ENCODE results near the gene CALML3. TPM values are rescaled to one million over a fixed set of nuclear protein-coding genes. Genes with fewer than 3 reads are reported as not detected.

The CALML3 gene
- total RNA-seq, 1 donor from 2014 or later = not detected

- H3K4me2 ChIP-seq (ENCODE audit: low read length) = no peak overlapping the region
- no peaks in the 10 kb centered on the region for H3K4me1 ChIP-seq (ENCODE audit: insufficient read depth, low read length)
- H3K36me3 Mint-ChIP-seq (ENCODE audit: low read depth, unreplicated experiment) = no peaks in the 10 kb centered on the region
- H3K4me3 Mint-ChIP-seq (ENCODE audit: unreplicated experiment) = no peak overlapping the region
- no peaks in the 10 kb centered on the region for H3K4me1 Mint-ChIP-seq (ENCODE audit: low read depth, unreplicated experiment)
- H3K9ac ChIP-seq (ENCODE audit: low read length) = no peak overlapping the region
- peaks cover 2% of the 10 kb centered on the region for H3K9me3 Mint-ChIP-seq (ENCODE audit: unreplicated experiment)
- no peak for FAIRE-seq
- H2AFZ ChIP-seq (ENCODE audit: low read depth, low read length) = no peak overlapping the region
- no peak overlapping the region for H3K4me3 ChIP-seq (ENCODE audit: insufficient read depth, low read depth, low read length)
- H3K27me3 Mint-ChIP-seq (ENCODE audit: low read depth, unreplicated experiment) = peaks cover 33% of the 10 kb centered on the region
- DNase-seq (ENCODE audit: low read depth) = no peak
- no peaks in the 10 kb centered on the region for H3K79me2 ChIP-seq (ENCODE audit: insufficient read depth, low read length)
- H4K20me1 ChIP-seq (ENCODE audit: insufficient read depth, low read length) = no peaks in the 10 kb centered on the region
- H3K36me3 ChIP-seq (ENCODE audit: insufficient read depth, low read length) = no peaks in the 10 kb centered on the region
- no peak overlapping the region for H3K27ac Mint-ChIP-seq (ENCODE audit: unreplicated experiment)
- H3K9me3 ChIP-seq (ENCODE audit: insufficient read depth, low read depth, low read length) = no peaks in the 10 kb centered on the region
- TF ChIP-seq EZH2 (IDR thresholded peaks at IDR 0.05; ENCODE audit: insufficient read depth, low read length) (no peak), CTCF (IDR thresholded peaks at IDR 0.05; ENCODE audit: insufficient read depth, low read depth, low read length) (no peak)
- no peak overlapping the region for H3K27ac ChIP-seq (ENCODE audit: low read depth, low read length)
- H3K27me3 ChIP-seq (ENCODE audit: insufficient read depth, low read length) = peaks cover 6% of the 10 kb centered on the region
Measured at GRCh38 chr10:5515948-5516761, 8.6 kb upstream of the CALML3 start.

- Histone ChIP-seq H3K4me1 (ENCODE audit: insufficient read depth, low read length) (no peaks in the 10 kb centered on the region), H4K20me1 (ENCODE audit: insufficient read depth, low read length) (no peaks in the 10 kb centered on the region), H3K4me3 (ENCODE audit: insufficient read depth, low read depth, low read length) (no peak overlapping the region), H2AFZ (ENCODE audit: low read depth, low read length) (no peak overlapping the region), H3K79me2 (ENCODE audit: insufficient read depth, low read length) (no peaks in the 10 kb centered on the region), H3K9ac (ENCODE audit: low read length) (no peak overlapping the region), H3K4me2 (ENCODE audit: low read length) (no peak overlapping the region), H3K27ac (ENCODE audit: low read depth, low read length) (no peak overlapping the region), H3K36me3 (ENCODE audit: insufficient read depth, low read length) (no peaks in the 10 kb centered on the region), H3K9me3 (ENCODE audit: insufficient read depth, low read depth, low read length) (no peaks in the 10 kb centered on the region), H3K27me3 (ENCODE audit: insufficient read depth, low read length) (peaks cover 6% of the 10 kb centered on the region)
- TF ChIP-seq EZH2 (IDR thresholded peaks at IDR 0.05; ENCODE audit: insufficient read depth, low read length) (no peak), CTCF (IDR thresholded peaks at IDR 0.05; ENCODE audit: insufficient read depth, low read depth, low read length) (no peak)
- no peak overlapping the region for H3K27ac Mint-ChIP-seq (ENCODE audit: unreplicated experiment)
- no peak for FAIRE-seq
- peaks cover 2% of the 10 kb centered on the region for H3K9me3 Mint-ChIP-seq (ENCODE audit: unreplicated experiment)
- no peak overlapping the region for H3K4me3 Mint-ChIP-seq (ENCODE audit: unreplicated experiment)
- H3K36me3 Mint-ChIP-seq (ENCODE audit: low read depth, unreplicated experiment) = no peaks in the 10 kb centered on the region
- DNase-seq (ENCODE audit: low read depth) = no peak
- H3K4me1 Mint-ChIP-seq (ENCODE audit: low read depth, unreplicated experiment) = no peaks in the 10 kb centered on the region
- H3K27me3 Mint-ChIP-seq (ENCODE audit: low read depth, unreplicated experiment) = peaks cover 21% of the 10 kb centered on the region
Measured at GRCh38 chr10:5517546-5517945, 7.2 kb upstream of the CALML3 start.

- Mint-ChIP-seq H3K36me3 (ENCODE audit: low read depth, unreplicated experiment) (no peaks in the 10 kb centered on the region), H3K4me1 (ENCODE audit: low read depth, unreplicated experiment) (no peaks in the 10 kb centered on the region), H3K27ac (ENCODE audit: unreplicated experiment) (no peak overlapping the region), H3K4me3 (ENCODE audit: unreplicated experiment) (no peak overlapping the region), H3K9me3 (ENCODE audit: unreplicated experiment) (peaks cover 2% of the 10 kb centered on the region), H3K27me3 (ENCODE audit: low read depth, unreplicated experiment) (peaks cover 17% of the 10 kb centered on the region)
- DNase-seq (ENCODE audit: low read depth) (no peak), FAIRE-seq (no peak)
- H3K27ac ChIP-seq (ENCODE audit: low read depth, low read length) = no peak overlapping the region
- H3K9ac ChIP-seq (ENCODE audit: low read length) = no peak overlapping the region
- no peak for TF ChIP-seq EZH2 (IDR thresholded peaks at IDR 0.05; ENCODE audit: insufficient read depth, low read length)
- no peak for TF ChIP-seq CTCF (IDR thresholded peaks at IDR 0.05; ENCODE audit: insufficient read depth, low read depth, low read length)
- no peak overlapping the region for H2AFZ ChIP-seq (ENCODE audit: low read depth, low read length)
- H3K9me3 ChIP-seq (ENCODE audit: insufficient read depth, low read depth, low read length) = no peaks in the 10 kb centered on the region
- no peaks in the 10 kb centered on the region for H3K36me3 ChIP-seq (ENCODE audit: insufficient read depth, low read length)
- H3K4me1 ChIP-seq (ENCODE audit: insufficient read depth, low read length) = no peaks in the 10 kb centered on the region
- no peaks in the 10 kb centered on the region for H4K20me1 ChIP-seq (ENCODE audit: insufficient read depth, low read length)
- H3K4me3 ChIP-seq (ENCODE audit: insufficient read depth, low read depth, low read length) = no peak overlapping the region
- no peaks in the 10 kb centered on the region for H3K79me2 ChIP-seq (ENCODE audit: insufficient read depth, low read length)
- peaks cover 2% of the 10 kb centered on the region for H3K27me3 ChIP-seq (ENCODE audit: insufficient read depth, low read length)
- no peak overlapping the region for H3K4me2 ChIP-seq (ENCODE audit: low read length)
Measured at GRCh38 chr10:5518143-5518542, 6.6 kb upstream of the CALML3 start.
